GM23338 (cell line): ENCODE data around the gene GNAZ. TPM values are rescaled to one million over a fixed set of nuclear protein-coding genes. Genes with fewer than 3 reads are reported as not detected.

ENCODE experiments used
- ATAC-seq: fragments of 200-7000 bp; cut with Tn5 transposase; 3 replicates; pipeline ENCODE4 v1.9.1; 2020
- DNase-seq: peaks from one replicate; pipeline ENCODE4 v3.0.0-alpha.2; 2015; ENCODE audit warnings: low spot score
- H2AFZ ChIP-seq: fragments of 200-600 bp; sonication (generic); 2 replicates; pipeline ENCODE4 v1.8.0; 2016; ENCODE audit warnings: antibody characterized with exemption, mild to moderate bottlenecking, moderate library complexity
- H3F3A ChIP-seq: fragments of 200-600 bp; sonication (generic); replicated peaks from 2 replicates; pipeline ENCODE4 v1.8.0; 2017; ENCODE audit warnings: antibody characterized with exemption, mixed run types, low read depth
- H3K27ac ChIP-seq: fragments of 200-600 bp; sonication (generic); 2 replicates; pipeline ENCODE4 v1.6.1; 2016; ENCODE audit warnings: low read depth
- H3K27me3 ChIP-seq: fragments of 200-600 bp; sonication (generic); 2 replicates; pipeline ENCODE4 v1.8.0; 2016; ENCODE audit warnings: mild to moderate bottlenecking, mixed run types, moderate library complexity; ENCODE audit not compliant: insufficient read depth
- H3K36me3 ChIP-seq: fragments of 200-600 bp; sonication (generic); 2 replicates; pipeline ENCODE4 v1.8.0; 2016; ENCODE audit warnings: mild to moderate bottlenecking; ENCODE audit not compliant: insufficient read depth
- H3K4me1 ChIP-seq: fragments of 200-600 bp; sonication (generic); 2 replicates; pipeline ENCODE4 v1.8.0; 2016; ENCODE audit warnings: mild to moderate bottlenecking, moderate library complexity; ENCODE audit not compliant: insufficient read depth
- H3K4me2 ChIP-seq: fragments of 200-600 bp; sonication (generic); 2 replicates; pipeline ENCODE4 v1.7.1; 2017; ENCODE audit warnings: mixed run types
- H3K4me3 ChIP-seq: fragments of 200-600 bp; sonication (generic); 2 replicates; pipeline ENCODE4 v1.6.1; 2016; ENCODE audit warnings: mixed run types
- H3K79me2 ChIP-seq: fragments of 200-600 bp; sonication (generic); replicated peaks from 2 replicates; pipeline ENCODE4 v1.8.0; 2017; ENCODE audit warnings: mild to moderate bottlenecking; ENCODE audit not compliant: insufficient read depth
- H3K9me2 ChIP-seq: fragments of 200-600 bp; sonication (generic); 2 replicates; pipeline ENCODE4 v1.8.0; 2017; ENCODE audit not compliant: insufficient read depth
- H4K20me1 ChIP-seq: fragments of 200-600 bp; sonication (generic); replicated peaks from 2 replicates; pipeline ENCODE4 v1.8.0; 2017; ENCODE audit warnings: mild to moderate bottlenecking; ENCODE audit not compliant: insufficient read depth
- H3K27ac Mint-ChIP-seq: 2 replicates; pipeline ENCODE4 v1.8.0; 2020; ENCODE audit warnings: inconsistent platforms, mild to moderate bottlenecking, moderate library complexity, mixed read lengths
- H3K27me3 Mint-ChIP-seq: 3 replicates; pipeline ENCODE4 v1.8.0; 2022; ENCODE audit warnings: low read depth, mild to moderate bottlenecking, moderate library complexity, mixed read lengths, inconsistent platforms; ENCODE audit not compliant: insufficient read depth, poor library complexity
- H3K36me3 Mint-ChIP-seq: 3 replicates; pipeline ENCODE4 v1.8.0; 2021; ENCODE audit warnings: low read depth, mild to moderate bottlenecking, inconsistent platforms, moderate library complexity, mixed read lengths
- H3K4me1 Mint-ChIP-seq: 3 replicates; pipeline ENCODE4 v1.8.0; 2020; ENCODE audit warnings: mild to moderate bottlenecking, inconsistent platforms, mixed read lengths
- H3K4me3 Mint-ChIP-seq: 3 replicates; pipeline ENCODE4 v1.8.0; 2021; ENCODE audit warnings: moderate library complexity, mild to moderate bottlenecking, inconsistent platforms, mixed read lengths
- H3K9me3 Mint-ChIP-seq: 3 replicates; pipeline ENCODE4 v1.8.0; 2020; ENCODE audit warnings: moderate library complexity, mild to moderate bottlenecking, inconsistent platforms, mixed read lengths
- CREB1 ChIP-seq: fragments of 250-450 bp; sonication (Bioruptor Pico); IDR thresholded peaks from 2 replicates; pipeline ENCODE4 v1.5.0; 2020; ENCODE audit warnings: low read depth, mild to moderate bottlenecking, moderate library complexity
- EZH2 ChIP-seq: fragments of 200-600 bp; sonication (generic); IDR thresholded peaks from one replicate; pipeline ENCODE4 v1.8.0; 2017; ENCODE audit warnings: antibody characterized with exemption, mild to moderate bottlenecking, low read depth; ENCODE audit not compliant: unreplicated experiment
- EZH2phosphoT487 ChIP-seq: fragments of 200-600 bp; sonication (generic); IDR thresholded peaks from one replicate; pipeline ENCODE4 v1.8.1; 2018; ENCODE audit warnings: antibody characterized with exemption; ENCODE audit not compliant: unreplicated experiment
- JUNB ChIP-seq: IDR thresholded peaks from one replicate; pipeline ENCODE4 v1.6.1; 2016; ENCODE audit warnings: antibody characterized with exemption; ENCODE audit not compliant: unreplicated experiment
- NANOG ChIP-seq: IDR thresholded peaks from 2 replicates; pipeline ENCODE4 v1.6.1; 2016; ENCODE audit warnings: antibody characterized with exemption, borderline replicate concordance
- POLR2AphosphoS5 ChIP-seq: IDR thresholded peaks from 2 replicates; pipeline ENCODE4 v1.6.1; 2016; ENCODE audit warnings: antibody characterized with exemption, low read depth
- STAT1 ChIP-seq: IDR thresholded peaks from one replicate; pipeline ENCODE4 v1.6.1; 2016; ENCODE audit warnings: antibody characterized with exemption; ENCODE audit not compliant: unreplicated experiment
- ZNF114 ChIP-seq: fragments of 250-450 bp; sonication (Bioruptor Pico); IDR thresholded peaks from 2 replicates; pipeline ENCODE4 v1.5.0; 2020; ENCODE audit warnings: mild to moderate bottlenecking, moderate library complexity
- ZNF331 ChIP-seq: fragments of 250-450 bp; sonication (Bioruptor Pico); IDR thresholded peaks from 2 replicates; pipeline ENCODE4 v1.5.0; 2020; ENCODE audit warnings: low read depth, mild to moderate bottlenecking, moderate library complexity
- polyA plus RNA-seq: library from polyadenylated mRNA; unstranded; fragments of >200 nt; fragmentation: Nextera tagmentation; extraction: Ambion mirVana; gene quantifications from 2 replicates; pipeline ENCODE4 v1.2.1, GENCODE V29; 2016
- total RNA-seq: library from RNA; depleted of rRNA; stranded (reverse); fragments of >200 nt; shearing (Covaris generic); gene quantifications from 2 replicates; pipeline ENCODE4 v1.2.3, GENCODE V29; 2014
- TF ChIP-seq, protein P1 (sequence below): IDR thresholded peaks from one replicate; pipeline ENCODE4 v1.6.1; 2018; ENCODE audit warnings: antibody characterized with exemption; ENCODE audit not compliant: unreplicated experiment
- TF ChIP-seq, protein P2 (sequence below): fragments of 250-450 bp; sonication (Bioruptor Pico); IDR thresholded peaks from 2 replicates; pipeline ENCODE4 v1.5.0; 2020; ENCODE audit warnings: mild to moderate bottlenecking, moderate library complexity
- TF ChIP-seq, protein P3 (sequence below): IDR thresholded peaks from 2 replicates; pipeline ENCODE4 v1.6.1; 2016; ENCODE audit warnings: antibody characterized with exemption
- TF ChIP-seq, protein P4 (sequence below), 2 experiments: fragments of 200-600 bp in 1 of 2; sonication (generic) in 1 of 2; conservative IDR thresholded peaks; 2 replicates each; pipeline versions ENCODE4 v1.5.1 to v1.6.1; 2016 to 2017; ENCODE audit warnings: antibody characterized with exemption in 2 of 2, low read depth in 2 of 2, mild to moderate bottlenecking in 2 of 2, moderate library complexity in 1 of 2

GNAZ gene
- total and polyA plus RNA-seq, 2 experiments from 2014 or later: 2.9 to 11.1 TPM

DNA sequence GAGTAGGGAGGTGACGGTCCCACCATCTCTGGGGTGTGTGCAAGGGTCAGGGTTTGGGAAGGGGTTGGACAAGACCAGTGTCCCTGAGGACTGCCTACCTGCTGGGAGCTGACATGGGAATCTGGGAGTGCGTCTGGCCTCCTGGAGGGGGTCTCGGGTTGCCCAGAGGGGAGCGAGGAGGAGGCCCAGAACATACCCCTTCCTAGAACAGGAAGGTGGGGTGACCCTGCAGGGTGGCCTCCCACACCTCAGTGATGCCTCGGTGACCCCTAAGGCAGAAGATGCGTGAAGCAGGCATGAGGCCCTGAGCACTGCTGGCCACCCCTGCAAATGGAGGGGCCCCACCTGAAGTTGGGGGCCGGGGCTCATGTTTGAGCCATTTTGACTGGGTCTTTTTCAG lies 45.0 kb downstream of the GNAZ start:
- Mint-ChIP-seq H3K27ac (no peak overlapping the region), H3K27me3 (peaks cover 6% of the 10 kb centered on the region), H3K36me3 (no peaks in the 10 kb centered on the region), H3K4me3 (no peak overlapping the region), H3K9me3 (no peaks in the 10 kb centered on the region), H3K4me1 (peaks cover 7% of the 10 kb centered on the region)
- no peaks in the 10 kb centered on the region for H3K79me2 ChIP-seq
- no peak overlapping the region for H2AFZ ChIP-seq
- H3K4me3 ChIP-seq: no peak overlapping the region
- no peaks in the 10 kb centered on the region for H3K27me3 ChIP-seq
- ATAC-seq: no peak
- no peak overlapping the region for H3K27ac ChIP-seq
- no peaks in the 10 kb centered on the region for H3K36me3 ChIP-seq
- no peaks in the 10 kb centered on the region; the same call in 1 of the 2 replicates for H3K4me1 ChIP-seq
- no peak overlapping the region for H3K4me2 ChIP-seq
- TF ChIP-seq, protein P1, sequence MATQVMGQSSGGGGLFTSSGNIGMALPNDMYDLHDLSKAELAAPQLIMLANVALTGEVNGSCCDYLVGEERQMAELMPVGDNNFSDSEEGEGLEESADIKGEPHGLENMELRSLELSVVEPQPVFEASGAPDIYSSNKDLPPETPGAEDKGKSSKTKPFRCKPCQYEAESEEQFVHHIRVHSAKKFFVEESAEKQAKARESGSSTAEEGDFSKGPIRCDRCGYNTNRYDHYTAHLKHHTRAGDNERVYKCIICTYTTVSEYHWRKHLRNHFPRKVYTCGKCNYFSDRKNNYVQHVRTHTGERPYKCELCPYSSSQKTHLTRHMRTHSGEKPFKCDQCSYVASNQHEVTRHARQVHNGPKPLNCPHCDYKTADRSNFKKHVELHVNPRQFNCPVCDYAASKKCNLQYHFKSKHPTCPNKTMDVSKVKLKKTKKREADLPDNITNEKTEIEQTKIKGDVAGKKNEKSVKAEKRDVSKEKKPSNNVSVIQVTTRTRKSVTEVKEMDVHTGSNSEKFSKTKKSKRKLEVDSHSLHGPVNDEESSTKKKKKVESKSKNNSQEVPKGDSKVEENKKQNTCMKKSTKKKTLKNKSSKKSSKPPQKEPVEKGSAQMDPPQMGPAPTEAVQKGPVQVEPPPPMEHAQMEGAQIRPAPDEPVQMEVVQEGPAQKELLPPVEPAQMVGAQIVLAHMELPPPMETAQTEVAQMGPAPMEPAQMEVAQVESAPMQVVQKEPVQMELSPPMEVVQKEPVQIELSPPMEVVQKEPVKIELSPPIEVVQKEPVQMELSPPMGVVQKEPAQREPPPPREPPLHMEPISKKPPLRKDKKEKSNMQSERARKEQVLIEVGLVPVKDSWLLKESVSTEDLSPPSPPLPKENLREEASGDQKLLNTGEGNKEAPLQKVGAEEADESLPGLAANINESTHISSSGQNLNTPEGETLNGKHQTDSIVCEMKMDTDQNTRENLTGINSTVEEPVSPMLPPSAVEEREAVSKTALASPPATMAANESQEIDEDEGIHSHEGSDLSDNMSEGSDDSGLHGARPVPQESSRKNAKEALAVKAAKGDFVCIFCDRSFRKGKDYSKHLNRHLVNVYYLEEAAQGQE: no peak
- TF ChIP-seq STAT1 (no peak), EZH2phosphoT487 (no peak), ZNF331 (CRISPR knock-in tag) (no peak), NANOG (no peak), CREB1 (CRISPR knock-in tag) (no peak), JUNB (no peak), POLR2AphosphoS5 (no peak), EZH2 (no peak), ZNF114 (CRISPR knock-in tag) (no peak)
- TF ChIP-seq, protein P2, sequence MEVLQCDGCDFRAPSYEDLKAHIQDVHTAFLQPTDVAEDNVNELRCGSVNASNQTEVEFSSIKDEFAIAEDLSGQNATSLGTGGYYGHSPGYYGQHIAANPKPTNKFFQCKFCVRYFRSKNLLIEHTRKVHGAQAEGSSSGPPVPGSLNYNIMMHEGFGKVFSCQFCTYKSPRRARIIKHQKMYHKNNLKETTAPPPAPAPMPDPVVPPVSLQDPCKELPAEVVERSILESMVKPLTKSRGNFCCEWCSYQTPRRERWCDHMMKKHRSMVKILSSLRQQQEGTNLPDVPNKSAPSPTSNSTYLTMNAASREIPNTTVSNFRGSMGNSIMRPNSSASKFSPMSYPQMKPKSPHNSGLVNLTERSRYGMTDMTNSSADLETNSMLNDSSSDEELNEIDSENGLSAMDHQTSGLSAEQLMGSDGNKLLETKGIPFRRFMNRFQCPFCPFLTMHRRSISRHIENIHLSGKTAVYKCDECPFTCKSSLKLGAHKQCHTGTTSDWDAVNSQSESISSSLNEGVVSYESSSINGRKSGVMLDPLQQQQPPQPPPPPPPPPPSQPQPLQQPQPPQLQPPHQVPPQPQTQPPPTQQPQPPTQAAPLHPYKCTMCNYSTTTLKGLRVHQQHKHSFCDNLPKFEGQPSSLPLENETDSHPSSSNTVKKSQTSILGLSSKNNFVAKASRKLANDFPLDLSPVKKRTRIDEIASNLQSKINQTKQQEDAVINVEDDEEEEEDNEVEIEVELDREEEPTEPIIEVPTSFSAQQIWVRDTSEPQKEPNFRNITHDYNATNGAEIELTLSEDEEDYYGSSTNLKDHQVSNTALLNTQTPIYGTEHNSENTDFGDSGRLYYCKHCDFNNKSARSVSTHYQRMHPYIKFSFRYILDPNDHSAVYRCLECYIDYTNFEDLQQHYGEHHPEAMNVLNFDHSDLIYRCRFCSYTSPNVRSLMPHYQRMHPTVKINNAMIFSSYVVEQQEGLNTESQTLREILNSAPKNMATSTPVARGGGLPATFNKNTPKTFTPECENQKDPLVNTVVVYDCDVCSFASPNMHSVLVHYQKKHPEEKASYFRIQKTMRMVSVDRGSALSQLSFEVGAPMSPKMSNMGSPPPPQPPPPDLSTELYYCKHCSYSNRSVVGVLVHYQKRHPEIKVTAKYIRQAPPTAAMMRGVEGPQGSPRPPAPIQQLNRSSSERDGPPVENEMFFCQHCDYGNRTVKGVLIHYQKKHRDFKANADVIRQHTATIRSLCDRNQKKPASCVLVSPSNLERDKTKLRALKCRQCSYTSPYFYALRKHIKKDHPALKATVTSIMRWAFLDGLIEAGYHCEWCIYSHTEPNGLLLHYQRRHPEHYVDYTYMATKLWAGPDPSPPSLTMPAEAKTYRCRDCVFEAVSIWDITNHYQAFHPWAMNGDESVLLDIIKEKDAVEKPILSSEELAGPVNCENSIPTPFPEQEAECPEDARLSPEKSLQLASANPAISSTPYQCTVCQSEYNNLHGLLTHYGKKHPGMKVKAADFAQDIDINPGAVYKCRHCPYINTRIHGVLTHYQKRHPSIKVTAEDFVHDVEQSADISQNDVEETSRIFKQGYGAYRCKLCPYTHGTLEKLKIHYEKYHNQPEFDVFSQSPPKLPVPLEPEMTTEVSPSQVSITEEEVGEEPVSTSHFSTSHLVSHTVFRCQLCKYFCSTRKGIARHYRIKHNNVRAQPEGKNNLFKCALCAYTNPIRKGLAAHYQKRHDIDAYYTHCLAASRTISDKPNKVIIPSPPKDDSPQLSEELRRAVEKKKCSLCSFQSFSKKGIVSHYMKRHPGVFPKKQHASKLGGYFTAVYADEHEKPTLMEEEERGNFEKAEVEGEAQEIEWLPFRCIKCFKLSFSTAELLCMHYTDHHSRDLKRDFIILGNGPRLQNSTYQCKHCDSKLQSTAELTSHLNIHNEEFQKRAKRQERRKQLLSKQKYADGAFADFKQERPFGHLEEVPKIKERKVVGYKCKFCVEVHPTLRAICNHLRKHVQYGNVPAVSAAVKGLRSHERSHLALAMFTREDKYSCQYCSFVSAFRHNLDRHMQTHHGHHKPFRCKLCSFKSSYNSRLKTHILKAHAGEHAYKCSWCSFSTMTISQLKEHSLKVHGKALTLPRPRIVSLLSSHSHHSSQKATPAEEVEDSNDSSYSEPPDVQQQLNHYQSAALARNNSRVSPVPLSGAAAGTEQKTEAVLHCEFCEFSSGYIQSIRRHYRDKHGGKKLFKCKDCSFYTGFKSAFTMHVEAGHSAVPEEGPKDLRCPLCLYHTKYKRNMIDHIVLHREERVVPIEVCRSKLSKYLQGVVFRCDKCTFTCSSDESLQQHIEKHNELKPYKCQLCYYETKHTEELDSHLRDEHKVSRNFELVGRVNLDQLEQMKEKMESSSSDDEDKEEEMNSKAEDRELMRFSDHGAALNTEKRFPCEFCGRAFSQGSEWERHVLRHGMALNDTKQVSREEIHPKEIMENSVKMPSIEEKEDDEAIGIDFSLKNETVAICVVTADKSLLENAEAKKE (CRISPR knock-in tag): no peak
- TF ChIP-seq, protein P3, sequence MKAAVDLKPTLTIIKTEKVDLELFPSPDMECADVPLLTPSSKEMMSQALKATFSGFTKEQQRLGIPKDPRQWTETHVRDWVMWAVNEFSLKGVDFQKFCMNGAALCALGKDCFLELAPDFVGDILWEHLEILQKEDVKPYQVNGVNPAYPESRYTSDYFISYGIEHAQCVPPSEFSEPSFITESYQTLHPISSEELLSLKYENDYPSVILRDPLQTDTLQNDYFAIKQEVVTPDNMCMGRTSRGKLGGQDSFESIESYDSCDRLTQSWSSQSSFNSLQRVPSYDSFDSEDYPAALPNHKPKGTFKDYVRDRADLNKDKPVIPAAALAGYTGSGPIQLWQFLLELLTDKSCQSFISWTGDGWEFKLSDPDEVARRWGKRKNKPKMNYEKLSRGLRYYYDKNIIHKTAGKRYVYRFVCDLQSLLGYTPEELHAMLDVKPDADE: no peak
- TF ChIP-seq, protein P4, sequence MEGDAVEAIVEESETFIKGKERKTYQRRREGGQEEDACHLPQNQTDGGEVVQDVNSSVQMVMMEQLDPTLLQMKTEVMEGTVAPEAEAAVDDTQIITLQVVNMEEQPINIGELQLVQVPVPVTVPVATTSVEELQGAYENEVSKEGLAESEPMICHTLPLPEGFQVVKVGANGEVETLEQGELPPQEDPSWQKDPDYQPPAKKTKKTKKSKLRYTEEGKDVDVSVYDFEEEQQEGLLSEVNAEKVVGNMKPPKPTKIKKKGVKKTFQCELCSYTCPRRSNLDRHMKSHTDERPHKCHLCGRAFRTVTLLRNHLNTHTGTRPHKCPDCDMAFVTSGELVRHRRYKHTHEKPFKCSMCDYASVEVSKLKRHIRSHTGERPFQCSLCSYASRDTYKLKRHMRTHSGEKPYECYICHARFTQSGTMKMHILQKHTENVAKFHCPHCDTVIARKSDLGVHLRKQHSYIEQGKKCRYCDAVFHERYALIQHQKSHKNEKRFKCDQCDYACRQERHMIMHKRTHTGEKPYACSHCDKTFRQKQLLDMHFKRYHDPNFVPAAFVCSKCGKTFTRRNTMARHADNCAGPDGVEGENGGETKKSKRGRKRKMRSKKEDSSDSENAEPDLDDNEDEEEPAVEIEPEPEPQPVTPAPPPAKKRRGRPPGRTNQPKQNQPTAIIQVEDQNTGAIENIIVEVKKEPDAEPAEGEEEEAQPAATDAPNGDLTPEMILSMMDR (conservative IDR thresholded peaks at IDR 0.05; ENCODE audit: low read depth in 2 of 2): no peak
- H3K9me2 ChIP-seq: no peaks in the 10 kb centered on the region
- no peaks in the 10 kb centered on the region for H4K20me1 ChIP-seq
- DNase-seq: no peak
- no peaks in the 10 kb centered on the region for H3F3A ChIP-seq
